Activated T-helper 1 cell treated with anti-CD3 and anti-CD28 coated beads, Interleukin-12 subunit alpha, Interleukin-12 subunit beta, Interleukin-2, Interleukin-4 antibody, amounts not matched to agents 30 ng/mL and 10 ng/mL and 1 ng/mL, durations not matched to agents 14 hours and 24 hours and 36 hours (primary cell): Measurements from ENCODE around the gene TMEM8B. TPM values are rescaled to one million over a fixed set of nuclear protein-coding genes. Genes with fewer than 3 reads are reported as not detected.

Experiments used
- DNase-seq: peaks from one replicate; pipeline ENCODE4 v3.0.0; 2021; ENCODE audit warnings: low spot score
- H3K27ac Mint-ChIP-seq: one replicate; pipeline ENCODE4 v1.8.0; 2021; ENCODE audit warnings: mild to moderate bottlenecking, mixed read lengths
- H3K27me3 Mint-ChIP-seq: one replicate; pipeline ENCODE4 v1.8.0; 2022; ENCODE audit warnings: mild to moderate bottlenecking, moderate library complexity, mixed read lengths; ENCODE audit not compliant: insufficient read depth
- H3K36me3 Mint-ChIP-seq: one replicate; pipeline ENCODE4 v1.8.0; 2021; ENCODE audit warnings: low read depth, mixed read lengths
- H3K4me1 Mint-ChIP-seq: one replicate; pipeline ENCODE4 v1.8.0; 2021; ENCODE audit warnings: low read depth, mixed read lengths
- H3K4me3 Mint-ChIP-seq: one replicate; pipeline ENCODE4 v1.8.0; 2021; ENCODE audit warnings: mild to moderate bottlenecking, moderate library complexity, mixed read lengths
- H3K9me3 Mint-ChIP-seq: one replicate; pipeline ENCODE4 v1.8.0; 2021; ENCODE audit warnings: mixed read lengths
- intact Hi-C: fragments of 100-400 bp; cut with micrococcal nuclease; formaldehyde crosslinking; loops from one replicate; pipeline ENCODE4 v1.15.1; 2024
- total RNA-seq: library from RNA; stranded (reverse); gene quantifications from 2 replicates; pipeline ENCODE4 v1.2.3, GENCODE V29; 2022

TMEM8B gene
- total RNA-seq, 1 donor from 2014 or later: 1.7 TPM

- H3K9me3 Mint-ChIP-seq: no peaks in the 10 kb centered on the region
- intact Hi-C loops: loop anchor here (1.0 kb wide), 1 partner anchor 18 kb away; the partner anchor contains the start of gene HINT2
- H3K4me3 Mint-ChIP-seq: no peak overlapping the region
- H3K36me3 Mint-ChIP-seq: peaks cover 21% of the 10 kb centered on the region
- H3K4me1 Mint-ChIP-seq: peaks cover 30% of the 10 kb centered on the region
- H3K27ac Mint-ChIP-seq: no peak overlapping the region
- DNase-seq: no peak
- H3K27me3 Mint-ChIP-seq: no peaks in the 10 kb centered on the region
Measured at GRCh38 chr9:35797311-35798109, 31.5 kb upstream of the TMEM8B start.

GRCh38 chr9:35798658-35799374 lies 30.2 kb upstream of the TMEM8B start:
- no peak for DNase-seq
- H3K27ac Mint-ChIP-seq: peak overlapping the region; percentile 68
- no peaks in the 10 kb centered on the region for H3K9me3 Mint-ChIP-seq
- peaks cover 21% of the 10 kb centered on the region for H3K36me3 Mint-ChIP-seq
- peaks cover 30% of the 10 kb centered on the region for H3K4me1 Mint-ChIP-seq
- no peaks in the 10 kb centered on the region for H3K27me3 Mint-ChIP-seq
- intact Hi-C loops: loop anchor here (1.0 kb wide), 1 partner anchor 16 kb away; the partner anchor contains the start of gene HINT2
- no peak overlapping the region for H3K4me3 Mint-ChIP-seq

GRCh38 chr9:35800530-35800929 lies 28.5 kb upstream of the TMEM8B start:
- intact Hi-C loops: no loop called here
- H3K4me3 Mint-ChIP-seq: no peak overlapping the region
- DNase-seq: no peak
- H3K27ac Mint-ChIP-seq: no peak overlapping the region
- H3K9me3 Mint-ChIP-seq: no peaks in the 10 kb centered on the region
- peaks cover 21% of the 10 kb centered on the region for H3K36me3 Mint-ChIP-seq
- H3K27me3 Mint-ChIP-seq: no peaks in the 10 kb centered on the region
- peaks cover 20% of the 10 kb centered on the region for H3K4me1 Mint-ChIP-seq

GRCh38 chr9:35801328-35802128 lies 27.5 kb upstream of the TMEM8B start:
- Mint-ChIP-seq H3K27me3 (no peaks in the 10 kb centered on the region), H3K4me1 (peaks cover 20% of the 10 kb centered on the region), H3K27ac (no peak overlapping the region), H3K36me3 (peaks cover 21% of the 10 kb centered on the region), H3K4me3 (no peak overlapping the region), H3K9me3 (no peaks in the 10 kb centered on the region)
- DNase-seq: no peak
- intact Hi-C loops: no loop called here

- Mint-ChIP-seq H3K9me3 (no peaks in the 10 kb centered on the region), H3K27me3 (no peaks in the 10 kb centered on the region), H3K4me1 (no peaks in the 10 kb centered on the region), H3K36me3 (peaks cover 22% of the 10 kb centered on the region), H3K27ac (no peak overlapping the region), H3K4me3 (no peak overlapping the region)
- intact Hi-C loops: no loop called here
- DNase-seq: no peak
Measured at GRCh38 chr9:35806101-35806500, 22.9 kb upstream of the TMEM8B start.

GRCh38 chr9:35808433-35808832 lies 20.6 kb upstream of the TMEM8B start:
- Mint-ChIP-seq H3K9me3 (no peaks in the 10 kb centered on the region), H3K4me3 (no peak overlapping the region), H3K4me1 (peaks cover 15% of the 10 kb centered on the region), H3K27me3 (no peaks in the 10 kb centered on the region), H3K36me3 (peaks cover 20% of the 10 kb centered on the region), H3K27ac (no peak overlapping the region)
- no peak for DNase-seq
- intact Hi-C loops: no loop called here

GRCh38 chr9:35810122-35810521 lies 18.9 kb upstream of the TMEM8B start:
- no peaks in the 10 kb centered on the region for H3K27me3 Mint-ChIP-seq
- no peak overlapping the region for H3K27ac Mint-ChIP-seq
- H3K36me3 Mint-ChIP-seq: peaks cover 23% of the 10 kb centered on the region
- peaks cover 25% of the 10 kb centered on the region for H3K4me1 Mint-ChIP-seq
- H3K4me3 Mint-ChIP-seq: no peak overlapping the region
- DNase-seq: no peak
- intact Hi-C loops: loop anchor here (5.0 to 10.0 kb wide), 4 partner anchors 325 to 1353 kb away; partner anchors contain the start of genes DNAI1, FAM219A, GLIPR2 and GNE
- H3K9me3 Mint-ChIP-seq: no peaks in the 10 kb centered on the region

GRCh38 chr9:35811381-35812024 lies 17.5 kb upstream of the TMEM8B start:
- Mint-ChIP-seq H3K27ac (peak overlapping the region; percentile 85), H3K9me3 (no peaks in the 10 kb centered on the region), H3K27me3 (no peaks in the 10 kb centered on the region), H3K4me3 (peak overlapping the region; percentile 91), H3K36me3 (peaks cover 20% of the 10 kb centered on the region), H3K4me1 (peaks cover 31% of the 10 kb centered on the region)
- no peak for DNase-seq
- intact Hi-C loops: loop anchor here (1.0 to 10.0 kb wide), 6 partner anchors 21 to 1354 kb away; partner anchors contain the start of genes CREB3, DNAI1, FAM219A and GLIPR2

GRCh38 chr9:35812025-35812602 lies 16.9 kb upstream of the TMEM8B start, which contains the start of gene SPAG8:
Gene SPAG8 (minus strand): TSS chr9:35812262. CDS start chr9:35812147, 115 bp downstream.
- Mint-ChIP-seq H3K4me3 (peak within 1 kb of the TSS; percentile 91), H3K27me3 (no peaks in the 10 kb centered on the region), H3K27ac (peak within 1 kb of the TSS; percentile 85), H3K9me3 (no peaks in the 10 kb centered on the region), H3K4me1 (peaks cover 31% of the 10 kb centered on the region), H3K36me3 (peaks cover 20% of the 10 kb centered on the region)
- peak; percentile 95 for DNase-seq
- intact Hi-C loops: loop anchor here (1.0 to 10.0 kb wide), 6 partner anchors 22 to 1355 kb away; partner anchors contain the start of genes CREB3, DNAI1, FAM219A and GLIPR2

GRCh38 chr9:35813434-35814105 lies 15.5 kb upstream of the TMEM8B start:
- Mint-ChIP-seq H3K27ac (peak overlapping the region; percentile 93), H3K27me3 (peaks cover 6% of the 10 kb centered on the region), H3K36me3 (peaks cover 16% of the 10 kb centered on the region), H3K4me1 (peaks cover 31% of the 10 kb centered on the region), H3K4me3 (peak overlapping the region; percentile 91), H3K9me3 (no peaks in the 10 kb centered on the region)
- no peak for DNase-seq
- intact Hi-C loops: loop anchor here (2.0 to 10.0 kb wide), 6 partner anchors 155 to 1356 kb away; partner anchors contain the start of genes CCDC107, DNAI1, FAM219A and GLIPR2

- Mint-ChIP-seq H3K27me3 (peaks cover 6% of the 10 kb centered on the region), H3K9me3 (no peaks in the 10 kb centered on the region), H3K4me3 (peak overlapping the region; percentile 91), H3K36me3 (peaks cover 14% of the 10 kb centered on the region), H3K4me1 (peaks cover 31% of the 10 kb centered on the region), H3K27ac (peak overlapping the region; percentile 93)
- intact Hi-C loops: loop anchor here (2.0 to 10.0 kb wide), 6 partner anchors 155 to 1357 kb away; partner anchors contain the start of genes CCDC107, DNAI1, FAM219A and GLIPR2
- peak; percentile 25 for DNase-seq
Measured at GRCh38 chr9:35814106-35814840, 14.8 kb upstream of the TMEM8B start.
